K562 (cell line): ENCODE data around the gene PGAP2. TPM values are rescaled to one million over a fixed set of nuclear protein-coding genes. Genes with fewer than 3 reads are reported as not detected.

Source experiments
- CBFA2T3 ChIP-seq: fragments of 450-650 bp; IDR thresholded peaks from 2 replicates; pipeline ENCODE4 v1.6.1; 2017
- CCNT2 ChIP-seq: IDR thresholded peaks from 2 replicates; pipeline ENCODE4 v1.6.1; 2011; ENCODE audit warnings: borderline replicate concordance, low read depth, mild to moderate bottlenecking, moderate library complexity, mixed read lengths, low read length; ENCODE audit not compliant: insufficient read length; ENCODE audit errors: extremely low read depth
- FOXK1 ChIP-seq: sonication (generic); formaldehyde crosslinking; IDR thresholded peaks from 2 replicates; pipeline ENCODE4 v1.8.0; 2022; ENCODE audit warnings: missing genetic modification reagents, mild to moderate bottlenecking, borderline replicate concordance
- FOXK2 ChIP-seq, 2 experiments: fragments of 450-650 bp; IDR thresholded peaks in 1 of 2; conservative IDR thresholded peaks in 1 of 2; 2 replicates each; pipeline ENCODE4 v1.6.1; 2016; ENCODE audit warnings: low read depth in 2 of 2, mild to moderate bottlenecking in 1 of 2
- HDAC8 ChIP-seq: fragments of 450-650 bp; IDR thresholded peaks from 2 replicates; pipeline ENCODE4 v1.6.1; 2016; ENCODE audit warnings: mild to moderate bottlenecking, missing genetic modification characterization, moderate library complexity, missing compliant biosample characterization
- HMG20A ChIP-seq: fragments of 450-650 bp; formaldehyde crosslinking; conservative IDR thresholded peaks from 2 replicates; pipeline ENCODE4 v1.4.0; 2020; ENCODE audit warnings: mild to moderate bottlenecking, mixed read lengths
- JUN ChIP-seq, 2 experiments: sonication (generic) in 1 of 2; formaldehyde crosslinking in 1 of 2; IDR thresholded peaks; 2 replicates each; pipeline versions ENCODE4 v1.6.1 to v1.8.0; 2012 to 2022; ENCODE audit warnings: borderline replicate concordance in 2 of 2, mild to moderate bottlenecking in 2 of 2, improper control_type of control experiment in 1 of 2, low read depth in 1 of 2, low read length in 1 of 2, missing genetic modification reagents in 1 of 2
- MBD2 ChIP-seq: sonication (generic); IDR thresholded peaks from 2 replicates; pipeline ENCODE4 v1.6.1; 2016; ENCODE audit warnings: low read depth, borderline replicate concordance
- PRPF4 ChIP-seq: fragments of 200-400 bp; formaldehyde crosslinking; IDR thresholded peaks from one replicate; pipeline ENCODE4 v1.6.1; 2017; ENCODE audit warnings: low read length, low read depth, mild to moderate bottlenecking; ENCODE audit not compliant: insufficient read depth, poor library complexity, severe bottlenecking
- RB1 ChIP-seq: fragments of 450-650 bp; IDR thresholded peaks from 2 replicates; pipeline ENCODE4 v1.6.1; 2017; ENCODE audit warnings: low read depth, mild to moderate bottlenecking
- SAFB ChIP-seq: fragments of 200-400 bp; formaldehyde crosslinking; IDR thresholded peaks from 2 replicates; pipeline ENCODE4 v1.6.1; 2017; ENCODE audit warnings: low read depth, low read length, borderline replicate concordance
- SRF ChIP-seq, 2 experiments: fragments of 250-450, 450-650 bp in 1 of 2; sonication (Bioruptor Pico) in 1 of 2; sonication (generic) in 1 of 2; formaldehyde crosslinking; IDR thresholded peaks; 2 replicates each; pipeline versions ENCODE4 v1.5.0 to v1.5.1; 2020 to 2022; ENCODE audit warnings: mild to moderate bottlenecking in 1 of 2, missing genetic modification reagents in 1 of 2
- TBP ChIP-seq: optimal IDR thresholded peaks from 2 replicates; pipeline ENCODE3; 2011; ENCODE audit warnings: low read depth, low read length, improper control_type of control experiment
- TCFL5 ChIP-seq: fragments of 250-450 bp; sonication (Bioruptor Pico); conservative IDR thresholded peaks from 2 replicates; pipeline ENCODE4 v1.6.1; 2021; ENCODE audit warnings: mild to moderate bottlenecking, moderate library complexity, matching md5 sums
- ZBED1 ChIP-seq: IDR thresholded peaks from 2 replicates; pipeline ENCODE4 v1.6.1; 2014
- ZNF224 ChIP-seq: sonication (generic); formaldehyde crosslinking; IDR thresholded peaks from 2 replicates; pipeline ENCODE4 v1.8.0; 2022; ENCODE audit warnings: mild to moderate bottlenecking, missing genetic modification reagents
- ZNF764 ChIP-seq: fragments of 250-450 bp; sonication (Bioruptor Pico); IDR thresholded peaks from 2 replicates; pipeline ENCODE4 v1.4.0; 2020; ENCODE audit warnings: low read depth, mild to moderate bottlenecking, moderate library complexity
- polyA plus RNA-seq, 8 experiments: library from polyadenylated mRNA; depleted of rRNA in 4 of 8; stranded (reverse) in 5 of 8; unstranded in 3 of 8; fragments of >200 nt; fragmentation: Nextera tagmentation in 2 of 8; fragmentation: Illumina TruSeq in 1 of 8; extraction: Ambion mirVana in 2 of 8; extraction: Trizol in 1 of 8; gene quantifications; 2 replicates each; pipeline versions ENCODE4 v1.2.1 to v1.2.3, GENCODE V29; 2011 to 2014; ENCODE audit warnings: inconsistent platforms in 1 of 8, missing spikeins in 1 of 8
- total RNA-seq, 7 experiments: library from RNA; depleted of rRNA in 6 of 7; stranded (reverse); fragments of >200 nt in 6 of 7; fragmentation: Illumina TruSeq in 2 of 7; extraction: Trizol in 2 of 7; gene quantifications; 2 replicates each; pipeline versions ENCODE4 v1.2.1 to v1.2.3, GENCODE V29; 2011 to 2021; ENCODE audit warnings: low replicate concordance in 1 of 7
- TF ChIP-seq, protein P1 (sequence below): fragments of 450-650 bp; IDR thresholded peaks from 2 replicates; pipeline ENCODE4 v1.6.1; 2018; ENCODE audit not compliant: partially characterized antibody
- TF ChIP-seq, protein P2 (sequence below): fragments of 450-650 bp; conservative IDR thresholded peaks from 2 replicates; pipeline ENCODE4 v1.6.1; 2016; ENCODE audit warnings: missing genetic modification characterization, low read depth, mild to moderate bottlenecking, control low read depth, missing compliant biosample characterization
- TF ChIP-seq, protein P3 (sequence below): conservative IDR thresholded peaks from 2 replicates; pipeline ENCODE4 v1.6.1; 2011; ENCODE audit warnings: low read depth, mild to moderate bottlenecking, low read length; ENCODE audit not compliant: control insufficient read depth
- TF ChIP-seq, protein P4 (sequence below): fragments of 250-450 bp; sonication (Bioruptor Pico); IDR thresholded peaks from 2 replicates; pipeline ENCODE4 v1.8.0; 2021; ENCODE audit warnings: borderline replicate concordance, mild to moderate bottlenecking, moderate library complexity; ENCODE audit not compliant: poor library complexity, severe bottlenecking

The PGAP2 gene
- total and polyA plus RNA-seq, 9 of the 15 experiments (the other 6 are each of a cell fraction or from before 2014, with no cell fraction given), result 17.9 to 47.2 (median 33.7) TPM

DNA sequence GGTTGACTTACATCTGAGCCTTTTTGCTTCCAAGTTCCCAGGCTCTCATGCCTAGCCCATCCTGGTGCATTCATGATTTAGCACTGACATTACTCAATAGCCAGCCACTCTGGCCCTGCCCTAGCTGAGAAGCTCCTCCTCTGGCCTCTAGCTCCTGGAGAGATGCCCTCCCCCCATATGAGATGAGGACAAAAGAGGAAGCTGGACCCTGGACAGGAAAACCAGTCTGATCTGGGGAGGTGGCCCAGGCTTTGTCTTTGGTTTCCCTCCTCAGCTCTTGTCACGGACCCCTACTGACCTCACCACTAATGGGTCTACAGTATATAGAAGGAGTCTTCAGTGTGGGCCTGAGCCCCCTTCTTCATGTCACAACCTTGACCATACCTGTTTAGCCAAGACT, 29.4 kb downstream of the PGAP2 start (continued):
- 0 out of 4 replicates have a peak, but pooled peaks of 1 of the 2 experiments have one; percentile 26 for TF ChIP-seq SRF (CRISPR knock-in tag; IDR thresholded peaks at IDR 0.05)
- TF ChIP-seq ZNF764 (CRISPR knock-in tag), result no peak
- 0 out of 2 replicates have a peak, but pooled peaks have one; percentile 10 for TF ChIP-seq JUN (IDR thresholded peaks at IDR 0.05; ENCODE audit: borderline replicate concordance, low read depth, low read length)
- TF ChIP-seq JUN (CRISPR knock-in tag; IDR thresholded peaks at IDR 0.05; ENCODE audit: borderline replicate concordance), result no peak
- TF ChIP-seq, protein P1, sequence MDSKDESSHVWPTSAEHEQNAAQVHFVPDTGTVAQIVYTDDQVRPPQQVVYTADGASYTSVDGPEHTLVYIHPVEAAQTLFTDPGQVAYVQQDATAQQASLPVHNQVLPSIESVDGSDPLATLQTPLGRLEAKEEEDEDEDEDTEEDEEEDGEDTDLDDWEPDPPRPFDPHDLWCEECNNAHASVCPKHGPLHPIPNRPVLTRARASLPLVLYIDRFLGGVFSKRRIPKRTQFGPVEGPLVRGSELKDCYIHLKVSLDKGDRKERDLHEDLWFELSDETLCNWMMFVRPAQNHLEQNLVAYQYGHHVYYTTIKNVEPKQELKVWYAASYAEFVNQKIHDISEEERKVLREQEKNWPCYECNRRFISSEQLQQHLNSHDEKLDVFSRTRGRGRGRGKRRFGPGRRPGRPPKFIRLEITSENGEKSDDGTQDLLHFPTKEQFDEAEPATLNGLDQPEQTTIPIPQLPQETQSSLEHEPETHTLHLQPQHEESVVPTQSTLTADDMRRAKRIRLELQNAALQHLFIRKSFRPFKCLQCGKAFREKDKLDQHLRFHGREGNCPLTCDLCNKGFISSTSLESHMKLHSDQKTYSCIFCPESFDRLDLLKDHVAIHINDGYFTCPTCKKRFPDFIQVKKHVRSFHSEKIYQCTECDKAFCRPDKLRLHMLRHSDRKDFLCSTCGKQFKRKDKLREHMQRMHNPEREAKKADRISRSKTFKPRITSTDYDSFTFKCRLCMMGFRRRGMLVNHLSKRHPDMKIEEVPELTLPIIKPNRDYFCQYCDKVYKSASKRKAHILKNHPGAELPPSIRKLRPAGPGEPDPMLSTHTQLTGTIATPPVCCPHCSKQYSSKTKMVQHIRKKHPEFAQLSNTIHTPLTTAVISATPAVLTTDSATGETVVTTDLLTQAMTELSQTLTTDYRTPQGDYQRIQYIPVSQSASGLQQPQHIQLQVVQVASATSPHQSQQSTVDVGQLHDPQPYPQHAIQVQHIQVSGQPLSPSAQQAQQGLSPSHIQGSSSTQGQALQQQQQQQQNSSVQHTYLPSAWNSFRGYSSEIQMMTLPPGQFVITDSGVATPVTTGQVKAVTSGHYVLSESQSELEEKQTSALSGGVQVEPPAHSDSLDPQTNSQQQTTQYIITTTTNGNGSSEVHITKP, result no peak
- no peak for TF ChIP-seq FOXK2 (conservative IDR thresholded peaks at IDR 0.05 in 1 of 2, IDR thresholded peaks at IDR 0.05 in 1 of 2; ENCODE audit: low read depth in 2 of 2)
- no peak for TF ChIP-seq HDAC8 (tag)
- TF ChIP-seq TBP, result peak; percentile 67
- TF ChIP-seq ZBED1, result no peak
- no peak for TF ChIP-seq TCFL5 (CRISPR knock-in tag)
- TF ChIP-seq MBD2, result no peak
- TF ChIP-seq, protein P2, sequence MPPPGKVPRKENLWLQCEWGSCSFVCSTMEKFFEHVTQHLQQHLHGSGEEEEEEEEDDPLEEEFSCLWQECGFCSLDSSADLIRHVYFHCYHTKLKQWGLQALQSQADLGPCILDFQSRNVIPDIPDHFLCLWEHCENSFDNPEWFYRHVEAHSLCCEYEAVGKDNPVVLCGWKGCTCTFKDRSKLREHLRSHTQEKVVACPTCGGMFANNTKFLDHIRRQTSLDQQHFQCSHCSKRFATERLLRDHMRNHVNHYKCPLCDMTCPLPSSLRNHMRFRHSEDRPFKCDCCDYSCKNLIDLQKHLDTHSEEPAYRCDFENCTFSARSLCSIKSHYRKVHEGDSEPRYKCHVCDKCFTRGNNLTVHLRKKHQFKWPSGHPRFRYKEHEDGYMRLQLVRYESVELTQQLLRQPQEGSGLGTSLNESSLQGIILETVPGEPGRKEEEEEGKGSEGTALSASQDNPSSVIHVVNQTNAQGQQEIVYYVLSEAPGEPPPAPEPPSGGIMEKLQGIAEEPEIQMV (tag), result no peak
- TF ChIP-seq SAFB, result no peak
- TF ChIP-seq RB1, result no peak
- TF ChIP-seq FOXK1 (CRISPR knock-in tag), result no peak
- TF ChIP-seq CCNT2, result no peak
- TF ChIP-seq, protein P3, sequence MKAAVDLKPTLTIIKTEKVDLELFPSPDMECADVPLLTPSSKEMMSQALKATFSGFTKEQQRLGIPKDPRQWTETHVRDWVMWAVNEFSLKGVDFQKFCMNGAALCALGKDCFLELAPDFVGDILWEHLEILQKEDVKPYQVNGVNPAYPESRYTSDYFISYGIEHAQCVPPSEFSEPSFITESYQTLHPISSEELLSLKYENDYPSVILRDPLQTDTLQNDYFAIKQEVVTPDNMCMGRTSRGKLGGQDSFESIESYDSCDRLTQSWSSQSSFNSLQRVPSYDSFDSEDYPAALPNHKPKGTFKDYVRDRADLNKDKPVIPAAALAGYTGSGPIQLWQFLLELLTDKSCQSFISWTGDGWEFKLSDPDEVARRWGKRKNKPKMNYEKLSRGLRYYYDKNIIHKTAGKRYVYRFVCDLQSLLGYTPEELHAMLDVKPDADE, result no peak
- no peak for TF ChIP-seq PRPF4
- TF ChIP-seq, protein P4, sequence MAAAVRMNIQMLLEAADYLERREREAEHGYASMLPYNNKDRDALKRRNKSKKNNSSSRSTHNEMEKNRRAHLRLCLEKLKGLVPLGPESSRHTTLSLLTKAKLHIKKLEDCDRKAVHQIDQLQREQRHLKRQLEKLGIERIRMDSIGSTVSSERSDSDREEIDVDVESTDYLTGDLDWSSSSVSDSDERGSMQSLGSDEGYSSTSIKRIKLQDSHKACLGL (CRISPR knock-in tag), result no peak
- no peak for TF ChIP-seq HMG20A (CRISPR knock-in tag)
- no peak for TF ChIP-seq ZNF224
- no peak for TF ChIP-seq CBFA2T3
